ENCODE measurements around the gene USP6NL. TPM values are rescaled to one million over a fixed set of nuclear protein-coding genes. Genes with fewer than 3 reads are reported as not detected.

USP6NL gene
- total RNA-seq, 1 donor from 2014 or later: 39.9 TPM

DNA sequence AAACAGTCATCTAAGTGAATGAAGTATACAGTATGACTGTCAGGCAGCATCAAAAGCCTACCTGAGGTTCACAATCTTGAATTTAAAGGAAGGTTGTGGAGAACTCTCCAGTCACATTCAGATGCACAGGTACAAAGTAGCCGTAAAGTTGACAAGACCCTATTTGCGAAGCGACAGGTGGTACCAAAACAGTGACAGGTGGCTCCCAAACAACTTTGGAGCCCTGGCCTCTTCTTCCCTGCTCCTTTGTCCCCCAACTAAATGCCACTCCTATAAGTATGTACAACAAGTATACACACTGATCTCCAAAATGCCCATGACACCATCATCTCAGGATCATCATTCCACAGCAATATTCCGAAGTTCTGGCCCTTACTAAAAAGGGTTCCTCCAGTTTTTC is 53.5 kb downstream of the USP6NL start:
- Histone ChIP-seq H3K9ac (no peak overlapping the region), H4K20me1 (ENCODE audit: low read depth) (no peaks in the 10 kb centered on the region), H3K9me3 (ENCODE audit: low read depth) (peaks cover 10% of the 10 kb centered on the region), H3K36me3 (no peaks in the 10 kb centered on the region), H3K4me1 (no peaks in the 10 kb centered on the region), H3F3A (ENCODE audit: low read depth) (no peaks in the 10 kb centered on the region), H3K27me3 (no peaks in the 10 kb centered on the region), H3K27ac (no peak overlapping the region), H3K4me2 (no peak overlapping the region), H3K4me3 (no peak overlapping the region), H3K79me2 (ENCODE audit: low read depth) (peaks cover 98% of the 10 kb centered on the region), H2AFZ (replicated peaks) (no peak overlapping the region)
- H3K27ac Mint-ChIP-seq: no peak overlapping the region
- no peak overlapping the region for H3K4me3 Mint-ChIP-seq
- no peaks in the 10 kb centered on the region for H3K27me3 Mint-ChIP-seq (ENCODE audit: insufficient read depth, low read depth)
- no peak for DNase-seq (ENCODE audit: low spot score)
- H3K9me3 Mint-ChIP-seq: peaks cover 44% of the 10 kb centered on the region
- H3K36me3 Mint-ChIP-seq: peaks cover 48% of the 10 kb centered on the region
- no peaks in the 10 kb centered on the region for H3K4me1 Mint-ChIP-seq
- no peak for TF ChIP-seq CTCF (IDR thresholded peaks at IDR 0.05)
- TF ChIP-seq EZH2 (IDR thresholded peaks at IDR 0.05): no peak
- TF ChIP-seq EZH2phosphoT487 (IDR thresholded peaks at IDR 0.05): no peak

DNA sequence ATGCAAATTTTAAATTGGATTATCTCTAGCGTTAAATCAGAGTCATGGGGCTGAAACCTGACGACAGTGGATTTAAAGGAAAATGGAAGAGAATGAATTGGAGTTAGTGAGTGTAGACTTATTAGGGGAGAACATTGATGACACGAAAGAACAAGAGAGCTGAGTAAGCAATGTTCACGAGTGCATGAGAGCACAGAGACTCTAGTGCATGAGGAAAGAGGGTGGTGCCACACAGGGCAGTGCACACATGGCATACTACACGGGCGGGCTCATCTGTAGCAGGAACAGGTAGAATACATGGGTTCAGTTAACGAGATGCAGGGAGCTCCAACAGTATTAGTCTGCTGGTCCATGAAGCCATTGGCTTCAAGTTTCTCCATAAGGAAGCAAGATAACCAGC is 53.9 kb downstream of the USP6NL start:
- Histone ChIP-seq H3K36me3 (no peaks in the 10 kb centered on the region), H3K79me2 (ENCODE audit: low read depth) (peaks cover 98% of the 10 kb centered on the region), H3F3A (ENCODE audit: low read depth) (no peaks in the 10 kb centered on the region), H3K4me3 (no peak overlapping the region), H3K4me2 (no peak overlapping the region), H2AFZ (replicated peaks) (no peak overlapping the region), H3K4me1 (no peaks in the 10 kb centered on the region), H3K27ac (no peak overlapping the region), H3K9me3 (ENCODE audit: low read depth) (peaks cover 10% of the 10 kb centered on the region), H3K9ac (no peak overlapping the region), H4K20me1 (ENCODE audit: low read depth) (no peaks in the 10 kb centered on the region), H3K27me3 (no peaks in the 10 kb centered on the region)
- Mint-ChIP-seq H3K9me3 (peaks cover 42% of the 10 kb centered on the region), H3K4me1 (no peaks in the 10 kb centered on the region), H3K27ac (no peak overlapping the region), H3K27me3 (ENCODE audit: insufficient read depth, low read depth) (no peaks in the 10 kb centered on the region), H3K4me3 (no peak overlapping the region), H3K36me3 (peaks cover 47% of the 10 kb centered on the region)
- no peak for DNase-seq (ENCODE audit: low spot score)
- TF ChIP-seq EZH2phosphoT487 (IDR thresholded peaks at IDR 0.05) (no peak), CTCF (IDR thresholded peaks at IDR 0.05) (no peak), EZH2 (IDR thresholded peaks at IDR 0.05) (no peak)

GRCh38 chr10:11555556-11555955 is 55.9 kb downstream of the USP6NL start:
- Histone ChIP-seq H3K27ac (no peak overlapping the region), H3K79me2 (ENCODE audit: low read depth) (peaks cover 98% of the 10 kb centered on the region), H3K9ac (no peak overlapping the region), H4K20me1 (ENCODE audit: low read depth) (peaks cover 4% of the 10 kb centered on the region), H3K36me3 (no peaks in the 10 kb centered on the region), H3F3A (ENCODE audit: low read depth) (no peaks in the 10 kb centered on the region), H2AFZ (replicated peaks) (no peak overlapping the region), H3K4me2 (no peak overlapping the region), H3K27me3 (no peaks in the 10 kb centered on the region), H3K4me3 (no peak overlapping the region), H3K9me3 (ENCODE audit: low read depth) (peaks cover 10% of the 10 kb centered on the region), H3K4me1 (no peaks in the 10 kb centered on the region)
- no peak for DNase-seq (ENCODE audit: low spot score)
- Mint-ChIP-seq H3K27me3 (ENCODE audit: insufficient read depth, low read depth) (no peaks in the 10 kb centered on the region), H3K36me3 (peaks cover 38% of the 10 kb centered on the region), H3K4me3 (no peak overlapping the region), H3K27ac (no peak overlapping the region), H3K4me1 (peaks cover 3% of the 10 kb centered on the region), H3K9me3 (peaks cover 44% of the 10 kb centered on the region)
- TF ChIP-seq EZH2 (IDR thresholded peaks at IDR 0.05): no peak
- no peak for TF ChIP-seq EZH2phosphoT487 (IDR thresholded peaks at IDR 0.05)
- no peak for TF ChIP-seq CTCF (IDR thresholded peaks at IDR 0.05)
